AG09319 (cell line): Measurements from ENCODE around the gene VSTM2L.
A peak's percentile ranks its signal among the peaks of the same experiment; 100 is the strongest.

Experiments used
- DNase-seq: peaks from one replicate; pipeline ENCODE4 v3.0.0-alpha.2; 2010; ENCODE audit warnings: low read depth; ENCODE audit errors: extremely low read depth
- CTCF ChIP-seq: IDR thresholded peaks from 2 replicates; pipeline ENCODE4 v1.5.1; 2011; ENCODE audit warnings: low read depth, mild to moderate bottlenecking, inconsistent platforms, low read length, moderate library complexity

The VSTM2L gene

GRCh38 chr20:37896932-37897548 is 5.9 kb upstream of the VSTM2L start:
- no peak for DNase-seq
- TF ChIP-seq CTCF: no peak; the same call in none of the 2 replicates

GRCh38 chr20:37898233-37899104 is 4.5 kb upstream of the VSTM2L start:
- no peak for DNase-seq
- no peak for TF ChIP-seq CTCF

- no peak for DNase-seq
- no peak for TF ChIP-seq CTCF
Measured at GRCh38 chr20:37899105-37900045, 3.6 kb upstream of the VSTM2L start.

- no peak for TF ChIP-seq CTCF
- DNase-seq: no peak
Measured at GRCh38 chr20:37901240-37901639, 1.7 kb upstream of the VSTM2L start.

GRCh38 chr20:37901654-37902503 is 1.0 kb upstream of the VSTM2L start:
- peak; percentile 31 for DNase-seq
- peak; percentile 46 for TF ChIP-seq CTCF

- no peak for DNase-seq
- TF ChIP-seq CTCF: peak; percentile 6
Measured at GRCh38 chr20:37903317-37904007, 535 bp downstream of the VSTM2L start.
